ENCODE measurements around the gene FAM72D.
"Not testable (repeated sequence)": the region's sequence is repeated elsewhere in the genome, so short reads cannot be mapped to it uniquely, and the experiment has no call there.

Gene FAM72D

GRCh38 chr1:145155873-145156272 is 60.1 kb downstream of the FAM72D start:
- not testable (repeated sequence) for DNase-seq

GRCh38 chr1:145156891-145157610 is 61.3 kb downstream of the FAM72D start:
- peak; percentile 26 for DNase-seq

GRCh38 chr1:145157715-145158114 is 61.9 kb downstream of the FAM72D start:
- DNase-seq: not testable (repeated sequence)

- DNase-seq: not testable (repeated sequence)
These were observed 65.4 kb downstream of the FAM72D start for GRCh38 chr1:145161046-145161752.

All from activated naive CD4-positive, alpha-beta T cell treated with Interleukin-2 at 50 U/mL for 16 hours (primary cell).